IMR-90 (cell line): ENCODE measurements around the gene ADRA2C. TPM values are rescaled to one million over a fixed set of nuclear protein-coding genes. Genes with fewer than 3 reads are reported as not detected.

Source experiments
- ATAC-seq: fragments of 200-7000 bp; cut with Tn5 transposase; 2 replicates; pipeline ENCODE4 v1.9.1; 2020; ENCODE audit warnings: low read depth, mild to moderate bottlenecking, moderate library complexity
- BruUV-seq: library from RNA; stranded (reverse); fragments of 400-500 nt; replicated peaks from 2 replicates; lab custom pipeline; 2021; lab: Mats Ljungman, UMichigan
- CTCF ChIA-PET: fragments of 300-600 bp; formaldehyde crosslinking; extraction: SDS; loops from one replicate; lab custom pipeline; 2021; ENCODE audit warnings: antibody characterized with exemption; lab: Yijun Ruan, JAX
- POLR2A ChIA-PET: fragments of 300-600 bp; sonication (Branson Sonifier 250); formaldehyde crosslinking; loops from one replicate; lab custom pipeline; 2022; ENCODE audit warnings: antibody characterized with exemption; ENCODE audit not compliant: unreplicated experiment; lab: Charles Lee
- DNase-seq: peaks from one replicate; pipeline ENCODE4 v3.0.0; 2013
- H2AFZ ChIP-seq: replicated peaks from 2 replicates; pipeline ENCODE3; 2013; ENCODE audit warnings: low read length, mild to moderate bottlenecking; ENCODE audit not compliant: poor library complexity
- H2AK5ac ChIP-seq: 2 replicates; pipeline ENCODE4 v1.6.1; 2013; ENCODE audit warnings: low read depth, low read length, inconsistent platforms
- H2AK9ac ChIP-seq: replicated peaks from 2 replicates; pipeline ENCODE3; 2013; ENCODE audit warnings: mild to moderate bottlenecking, low read depth, low read length, moderate library complexity; ENCODE audit not compliant: poor library complexity
- H2BK120ac ChIP-seq: 2 replicates; pipeline ENCODE4 v1.6.1; 2013; ENCODE audit warnings: low read depth, low read length, inconsistent platforms
- H2BK15ac ChIP-seq: 3 replicates; pipeline ENCODE4 v1.6.1; 2013; ENCODE audit warnings: low read depth, low read length, inconsistent platforms
- H2BK20ac ChIP-seq: 2 replicates; pipeline ENCODE4 v1.6.1; 2013; ENCODE audit warnings: low read depth, mild to moderate bottlenecking, inconsistent platforms, low read length, moderate library complexity
- H2BK5ac ChIP-seq: 2 replicates; pipeline ENCODE4 v1.6.1; 2013; ENCODE audit warnings: mild to moderate bottlenecking, low read depth, low read length, inconsistent platforms; ENCODE audit not compliant: poor library complexity, severe bottlenecking
- H3K14ac ChIP-seq: replicated peaks from 2 replicates; pipeline ENCODE4 v1.6.1; 2013; ENCODE audit warnings: low read depth, low read length, inconsistent platforms
- H3K18ac ChIP-seq: 2 replicates; pipeline ENCODE4 v1.6.1; 2013; ENCODE audit warnings: low read depth, low read length, control low read depth
- H3K23ac ChIP-seq: 2 replicates; pipeline ENCODE4 v1.6.1; 2013; ENCODE audit warnings: low read depth, low read length, inconsistent platforms
- H3K27ac ChIP-seq: 2 replicates; pipeline ENCODE4 v1.5.1; 2013; ENCODE audit warnings: mild to moderate bottlenecking, control low read depth, low read length; ENCODE audit not compliant: insufficient read depth
- H3K27me3 ChIP-seq: 2 replicates; pipeline ENCODE4 v1.6.1; 2013; ENCODE audit warnings: low read length; ENCODE audit not compliant: control insufficient read depth, insufficient read depth
- H3K36me3 ChIP-seq: 2 replicates; pipeline ENCODE4 v1.6.1; 2013; ENCODE audit warnings: low read length, mixed read lengths; ENCODE audit not compliant: control insufficient read depth, insufficient read depth
- H3K4ac ChIP-seq: 2 replicates; pipeline ENCODE4 v1.6.1; 2013; ENCODE audit warnings: low read depth, low read length, inconsistent platforms
- H3K4me1 ChIP-seq: 2 replicates; pipeline ENCODE4 v1.6.1; 2013; ENCODE audit warnings: low read length, mixed read lengths; ENCODE audit not compliant: control insufficient read depth, insufficient read depth
- H3K4me2 ChIP-seq: 2 replicates; pipeline ENCODE4 v1.6.1; 2013; ENCODE audit warnings: low read depth, mild to moderate bottlenecking, control low read depth, low read length, moderate library complexity
- H3K4me3 ChIP-seq: 2 replicates; pipeline ENCODE4 v1.5.1; 2013; ENCODE audit warnings: low read depth, mild to moderate bottlenecking, control low read depth, low read length, moderate library complexity; ENCODE audit not compliant: insufficient read depth
- H3K56ac ChIP-seq: 2 replicates; pipeline ENCODE4 v1.6.1; 2013; ENCODE audit warnings: low read length, inconsistent platforms; ENCODE audit not compliant: insufficient read depth; ENCODE audit errors: extremely low read depth
- H3K79me1 ChIP-seq, 2 experiments: 2 replicates each; pipeline ENCODE4 v1.6.1; 2013; ENCODE audit warnings: low read length in 2 of 2, inconsistent platforms in 1 of 2, low read depth in 1 of 2
- H3K9ac ChIP-seq: 2 replicates; pipeline ENCODE4 v1.6.1; 2013; ENCODE audit warnings: low read depth, low read length, control low read depth
- H3K9me1 ChIP-seq: 2 replicates; pipeline ENCODE4 v1.6.1; 2013; ENCODE audit warnings: low read length, inconsistent platforms; ENCODE audit not compliant: insufficient read depth
- H3K9me3 ChIP-seq: 2 replicates; pipeline ENCODE4 v1.6.1; 2013; ENCODE audit warnings: low read length; ENCODE audit not compliant: control insufficient read depth, insufficient read depth
- H4K20me1 ChIP-seq: 2 replicates; pipeline ENCODE4 v1.6.1; 2013; ENCODE audit warnings: low read length, inconsistent platforms; ENCODE audit not compliant: insufficient read depth
- H4K5ac ChIP-seq: 2 replicates; pipeline ENCODE4 v1.6.1; 2013; ENCODE audit warnings: mild to moderate bottlenecking, low read depth, low read length, control low read depth
- H4K8ac ChIP-seq, 2 experiments: 2 replicates each; pipeline ENCODE4 v1.6.1; 2013; ENCODE audit warnings: low read depth in 2 of 2, low read length in 2 of 2, control low read depth in 1 of 2, inconsistent platforms in 1 of 2
- H4K91ac ChIP-seq: 2 replicates; pipeline ENCODE4 v1.6.1; 2013; ENCODE audit warnings: low read depth, low read length, inconsistent platforms; ENCODE audit not compliant: insufficient read depth
- CHD1 ChIP-seq: IDR thresholded peaks from 2 replicates; pipeline ENCODE4 v1.6.1; 2012; ENCODE audit warnings: low read depth, low read length, improper control_type of control experiment
- FOS ChIP-seq: fragments of 150-350 bp; IDR thresholded peaks from 2 replicates; pipeline ENCODE4 v1.6.1; 2016; ENCODE audit warnings: low read depth, low read length
- MAZ ChIP-seq: IDR thresholded peaks from 2 replicates; pipeline ENCODE4 v1.6.1; 2012; ENCODE audit warnings: low read depth, mild to moderate bottlenecking, low read length, improper control_type of control experiment, moderate library complexity, borderline replicate concordance
- MXI1 ChIP-seq: IDR thresholded peaks from 2 replicates; pipeline ENCODE4 v1.6.1; 2012; ENCODE audit warnings: low read depth, mild to moderate bottlenecking, low read length, moderate library complexity, borderline replicate concordance
- RAD21 ChIP-seq: IDR thresholded peaks from 2 replicates; pipeline ENCODE4 v1.6.1; 2012; ENCODE audit warnings: low read length, improper control_type of control experiment
- RCOR1 ChIP-seq: IDR thresholded peaks from 2 replicates; pipeline ENCODE4 v1.6.1; 2012; ENCODE audit warnings: mild to moderate bottlenecking, low read length, improper control_type of control experiment; ENCODE audit not compliant: insufficient replicate concordance
- WGBS, 2 experiments: methylation state at CpG; one replicate each; pipeline versions ENCODE4 v1.1.5 to v1.1.7; 2013; ENCODE audit warnings: missing lambda C conversion rate in 2 of 2; ENCODE audit not compliant: insufficient read length in 1 of 2; ENCODE audit errors: extremely low coverage in 2 of 2; 5-methylcytosine and 5-hydroxymethylcytosine counted together
- dilution Hi-C: fragments of 300-500 bp; cut with HindIII; formaldehyde crosslinking; loops from one replicate; pipeline ENCODE4 v1.14.3; 2018; ENCODE audit warnings: low sequenced_read_pairs; ENCODE audit not compliant: unreplicated experiment
- in situ Hi-C: fragments of 300-500 bp; cut with MboI; formaldehyde crosslinking; loops from 3 replicates; pipeline ENCODE4 v1.14.3; 2019; ENCODE audit warnings: low sequenced_read_pairs, inconsistent platforms, mixed read lengths
- intact Hi-C: fragments of 100-400 bp; cut with micrococcal nuclease; formaldehyde crosslinking; loops from 2 replicates; pipeline ENCODE4 v1.10.0; 2022
- polyA plus RNA-seq, 3 experiments: library from polyadenylated mRNA; depleted of rRNA; stranded (reverse); fragments of >200 nt; gene quantifications; 2 replicates each; pipeline ENCODE4 v1.2.3, GENCODE V29; 2012; ENCODE audit warnings: low replicate concordance in 1 of 3
- total RNA-seq: library from RNA; depleted of rRNA; stranded (reverse); fragments of >200 nt; gene quantifications from 2 replicates; pipeline ENCODE4 v1.2.3, GENCODE V29; 2012

ADRA2C gene
- total and polyA plus RNA-seq, 2 of the 4 experiments (the other 2 are of a cell fraction), result under 0.01 to 0.14 TPM

GRCh38 chr4:3812211-3812934 lies 46.2 kb downstream of the ADRA2C start:
- Histone ChIP-seq H3K23ac (no peak overlapping the region), H3K4me2 (no peak overlapping the region), H3K14ac (no peak overlapping the region), H3K4me1 (no peaks in the 10 kb centered on the region), H3K9me1 (no peaks in the 10 kb centered on the region), H2BK20ac (no peak overlapping the region), H3K27me3 (peaks cover 12% of the 10 kb centered on the region), H3K27ac (no peak overlapping the region), H3K4me3 (no peak overlapping the region), H3K56ac (no peak overlapping the region), H3K36me3 (no peaks in the 10 kb centered on the region), H3K4ac (no peak overlapping the region), H4K5ac (no peak overlapping the region), H2BK120ac (no peak overlapping the region), H3K9me3 (no peaks in the 10 kb centered on the region), H3K9ac (no peak overlapping the region), H2BK15ac (no peak overlapping the region), H3K18ac (no peak overlapping the region), H4K20me1 (no peaks in the 10 kb centered on the region), H4K91ac (no peak overlapping the region), H2AK9ac (no peak overlapping the region), H4K8ac (no peak overlapping the region), H2BK5ac (no peak overlapping the region), H3K79me1 (no peaks in the 10 kb centered on the region), H2AK5ac (no peak overlapping the region), H2AFZ (no peak overlapping the region)
- intact Hi-C loops, result no loop called here
- DNase-seq (no peak), ATAC-seq (no peak)
- POLR2A ChIA-PET, result no interaction called here
- WGBS, 2 experiments, result 64% methylated on average over 9 of the region's 19 CpGs; no CpG with 5 or more reads in 1 of the 2 experiments
- CTCF ChIA-PET, result no interaction called here
- dilution Hi-C loops, result no loop called here
- TF ChIP-seq RCOR1 (no peak), RAD21 (no peak), MXI1 (no peak), CHD1 (no peak), FOS (no peak), MAZ (no peak)
- in situ Hi-C loops, result no loop called here
- no TSS peak for BruUV-seq
